ENCODE results near the gene TRIM69.
"Not testable (repeated sequence)": the region's sequence is repeated elsewhere in the genome, so short reads cannot be mapped to it uniquely, and the experiment has no call there.

TRIM69 gene

GRCh38 chr15:44716983-44717602, 19.2 kb upstream of the TRIM69 start:
- DNase-seq = no peak

- no peak for DNase-seq
Observed at GRCh38 chr15:44718180-44718926, 18.0 kb upstream of the TRIM69 start.

- no peak for DNase-seq
Observed at GRCh38 chr15:44718927-44719292, 17.4 kb upstream of the TRIM69 start.

- peak; percentile 76 for DNase-seq
Observed at GRCh38 chr15:44719293-44719999, 16.9 kb upstream of the TRIM69 start.

GRCh38 chr15:44720000-44720435, 16.3 kb upstream of the TRIM69 start:
- DNase-seq = not testable (repeated sequence)

- DNase-seq = no peak
Observed at GRCh38 chr15:44720460-44721176, 15.7 kb upstream of the TRIM69 start.

GRCh38 chr15:44722011-44722410, 14.3 kb upstream of the TRIM69 start:
- no peak for DNase-seq

GRCh38 chr15:44726136-44726535, 10.2 kb upstream of the TRIM69 start:
- DNase-seq = no peak

- peak; percentile 81 for DNase-seq
Observed at GRCh38 chr15:44726568-44727484, 9.5 kb upstream of the TRIM69 start.

- DNase-seq = no peak
Observed at GRCh38 chr15:44727485-44728231, 8.7 kb upstream of the TRIM69 start.

GRCh38 chr15:44728232-44728575, 8.1 kb upstream of the TRIM69 start:
- not testable (repeated sequence) for DNase-seq

GRCh38 chr15:44728576-44729407, 7.5 kb upstream of the TRIM69 start:
- peak; percentile 96 for DNase-seq

- peak; percentile 54 for DNase-seq
Observed at GRCh38 chr15:44729408-44730127, 6.8 kb upstream of the TRIM69 start.

- DNase-seq = no peak
Observed at GRCh38 chr15:44734839-44735481, 1.4 kb upstream of the TRIM69 start.

- DNase-seq = peak; percentile 66
Observed at GRCh38 chr15:44735482-44736180, 697 bp upstream of the TRIM69 start.

- no peak for DNase-seq
Observed at GRCh38 chr15:44738340-44738984, 2.1 kb downstream of the TRIM69 start.

- not testable (repeated sequence) for DNase-seq
Observed at GRCh38 chr15:44739222-44739847, 3.0 kb downstream of the TRIM69 start.

- not testable (repeated sequence) for DNase-seq
Observed at GRCh38 chr15:44743454-44743853, 7.1 kb downstream of the TRIM69 start.
